D721Med (cell line): ENCODE measurements around the gene PCNP.
A peak's percentile ranks its signal among the peaks of the same experiment; 100 is the strongest.

Experiments used
- DNase-seq: peaks from one replicate; pipeline ENCODE4 v3.0.0; 2011; ENCODE audit warnings: low spot score; ENCODE audit not compliant: insufficient read length
- FAIRE-seq: peaks from 2 replicates; lab custom pipeline; 2011; peaks lifted over from hg19 to GRCh38; lab: Jason Lieb, UNC
- TF ChIP-seq, protein P1 (sequence below): IDR thresholded peaks from 2 replicates; pipeline ENCODE4 v1.5.1; 2012; ENCODE audit warnings: mild to moderate bottlenecking, control low read depth; ENCODE audit not compliant: insufficient read depth; ENCODE audit errors: missing control alignments

PCNP gene

DNA sequence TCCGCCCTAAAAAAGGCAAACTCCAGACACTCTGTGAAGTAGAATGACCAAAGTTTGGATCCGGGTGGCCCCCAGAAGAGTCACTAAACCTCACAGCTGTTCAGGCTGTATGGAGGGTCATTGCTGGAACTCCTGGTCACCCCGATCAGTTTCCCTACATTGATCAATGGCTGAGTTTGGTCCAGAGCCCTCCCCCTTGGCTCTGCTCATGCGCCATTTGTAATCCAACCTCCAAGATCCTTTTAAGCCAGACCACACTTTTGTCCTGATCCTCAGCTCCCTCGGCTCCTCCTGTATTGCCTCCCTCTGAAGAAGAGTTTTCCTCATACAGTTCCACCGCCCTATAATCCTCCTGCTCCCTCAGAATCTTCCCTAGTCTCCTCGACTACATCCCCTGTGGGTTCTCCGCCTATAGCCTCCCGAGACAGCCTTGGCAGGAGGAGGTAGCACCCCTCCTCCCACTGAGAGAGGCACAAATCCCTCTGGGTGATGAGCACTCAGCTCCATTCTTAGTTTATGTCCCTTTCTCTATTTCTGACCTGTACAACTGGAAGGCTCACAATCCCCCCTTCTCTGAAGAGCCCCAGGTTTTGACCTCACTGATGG lies 60.7 kb downstream of the PCNP start:
- DNase-seq (no peak), FAIRE-seq (no peak)
- TF ChIP-seq, protein P1, sequence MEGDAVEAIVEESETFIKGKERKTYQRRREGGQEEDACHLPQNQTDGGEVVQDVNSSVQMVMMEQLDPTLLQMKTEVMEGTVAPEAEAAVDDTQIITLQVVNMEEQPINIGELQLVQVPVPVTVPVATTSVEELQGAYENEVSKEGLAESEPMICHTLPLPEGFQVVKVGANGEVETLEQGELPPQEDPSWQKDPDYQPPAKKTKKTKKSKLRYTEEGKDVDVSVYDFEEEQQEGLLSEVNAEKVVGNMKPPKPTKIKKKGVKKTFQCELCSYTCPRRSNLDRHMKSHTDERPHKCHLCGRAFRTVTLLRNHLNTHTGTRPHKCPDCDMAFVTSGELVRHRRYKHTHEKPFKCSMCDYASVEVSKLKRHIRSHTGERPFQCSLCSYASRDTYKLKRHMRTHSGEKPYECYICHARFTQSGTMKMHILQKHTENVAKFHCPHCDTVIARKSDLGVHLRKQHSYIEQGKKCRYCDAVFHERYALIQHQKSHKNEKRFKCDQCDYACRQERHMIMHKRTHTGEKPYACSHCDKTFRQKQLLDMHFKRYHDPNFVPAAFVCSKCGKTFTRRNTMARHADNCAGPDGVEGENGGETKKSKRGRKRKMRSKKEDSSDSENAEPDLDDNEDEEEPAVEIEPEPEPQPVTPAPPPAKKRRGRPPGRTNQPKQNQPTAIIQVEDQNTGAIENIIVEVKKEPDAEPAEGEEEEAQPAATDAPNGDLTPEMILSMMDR: no peak

DNA sequence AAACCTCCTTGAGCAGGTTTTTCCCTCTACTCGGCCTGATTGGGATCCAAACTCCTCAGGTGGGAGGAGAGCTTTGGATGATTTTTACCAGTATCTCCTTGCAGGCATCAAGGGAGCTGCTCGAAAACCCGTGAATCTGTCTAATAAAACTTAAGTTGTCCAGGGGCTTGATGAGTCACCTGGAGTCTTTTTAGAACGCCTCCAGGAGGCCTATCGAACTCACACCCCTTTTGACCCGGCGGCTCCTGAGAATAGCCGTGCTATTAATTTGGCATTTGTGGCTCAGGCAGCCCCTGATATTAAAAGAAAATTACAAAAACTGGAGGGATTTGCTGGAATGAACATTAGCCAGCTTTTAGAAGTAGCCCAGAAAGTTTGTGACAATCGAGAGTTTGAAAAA lies 61.4 kb downstream of the PCNP start:
- DNase-seq (no peak), FAIRE-seq (no peak)
- TF ChIP-seq, protein P1: no peak

DNA sequence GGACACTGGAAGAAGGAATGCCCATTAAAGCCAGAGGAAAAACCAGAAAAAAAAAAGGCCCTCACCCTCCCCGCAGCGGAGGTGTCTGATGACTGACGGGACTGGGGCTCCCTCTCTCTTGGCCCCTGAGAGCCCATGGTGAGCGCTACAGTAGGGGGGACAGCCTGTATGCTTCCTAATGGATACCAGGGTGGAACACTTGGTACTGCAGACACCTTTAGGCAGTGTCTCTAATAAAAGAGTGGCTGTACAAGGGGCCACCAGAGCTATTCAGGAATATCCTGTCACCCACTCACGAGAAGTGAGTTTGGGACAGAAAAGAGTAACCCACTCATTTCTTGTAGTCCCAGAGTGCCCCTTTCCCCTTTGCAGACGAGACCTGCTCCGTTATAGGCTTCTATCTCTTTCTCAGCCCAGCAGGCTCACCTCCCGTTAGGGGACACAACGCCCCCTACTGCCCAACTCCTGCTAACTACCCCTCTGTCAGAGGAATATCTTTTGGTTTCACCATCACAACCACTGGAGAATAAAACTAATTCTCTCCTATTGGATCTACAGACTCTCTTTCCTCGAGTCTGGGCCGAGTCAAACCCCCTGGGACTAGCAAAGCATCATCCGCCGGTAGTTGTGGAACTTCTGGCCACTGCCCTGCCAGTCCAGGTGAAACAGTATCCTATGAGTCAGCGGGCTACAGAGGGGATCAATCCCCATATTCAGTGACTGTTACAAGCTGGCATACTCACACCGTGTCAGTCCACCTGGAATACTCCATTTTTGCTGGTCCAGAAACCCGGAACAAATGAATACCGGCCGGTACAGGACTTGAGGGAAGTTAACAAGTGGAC lies 62.2 kb downstream of the PCNP start:
- TF ChIP-seq, protein P1: peak; percentile 69
- DNase-seq (peak; percentile 23), FAIRE-seq (no peak)

DNA sequence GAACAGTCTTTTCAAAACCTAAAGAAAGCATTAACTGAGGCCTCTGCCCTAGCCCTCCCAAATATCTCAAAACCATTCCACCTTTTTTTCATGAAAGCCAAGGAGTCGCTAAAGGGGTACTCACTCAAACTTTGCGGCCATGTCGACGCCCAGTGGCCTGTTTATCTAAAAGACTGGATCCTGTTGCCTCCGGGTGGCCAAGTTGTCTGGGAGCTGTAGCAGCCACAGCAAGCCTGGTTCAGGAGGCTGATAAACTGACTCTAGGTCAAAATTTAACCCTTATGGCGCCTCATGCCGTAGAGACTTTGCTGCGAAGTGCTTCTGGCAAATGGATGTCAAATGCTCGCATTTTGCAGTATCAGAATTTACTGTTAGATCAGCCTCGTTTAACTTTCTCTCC lies 63.5 kb downstream of the PCNP start:
- TF ChIP-seq, protein P1: no peak
- DNase-seq (no peak), FAIRE-seq (no peak)

DNA sequence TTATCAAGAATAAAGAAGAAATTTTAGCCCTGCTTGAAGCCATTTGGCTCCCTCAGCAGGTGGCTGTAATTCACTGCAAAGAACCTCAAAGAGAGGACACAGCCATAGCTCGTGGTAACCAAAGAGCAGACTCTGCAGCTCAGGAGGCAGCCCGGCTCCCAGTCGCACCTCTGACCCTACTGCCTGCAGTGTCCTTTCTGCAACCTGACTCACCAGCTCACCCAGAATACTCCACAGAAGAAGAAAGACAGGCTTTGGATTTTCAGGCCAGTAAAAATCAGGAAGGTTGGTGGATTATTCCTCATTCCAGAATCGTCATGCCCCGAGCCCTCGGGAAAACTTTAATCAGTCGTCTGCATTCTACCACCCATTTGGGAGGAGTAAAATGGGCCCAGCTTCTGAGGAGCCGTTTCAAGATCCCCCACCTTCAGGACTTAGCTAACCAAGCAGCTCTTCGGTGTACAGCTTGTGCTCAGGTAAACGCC lies 64.3 kb downstream of the PCNP start:
- DNase-seq: no peak
- TF ChIP-seq, protein P1: peak; percentile 14
- no peak for FAIRE-seq

DNA sequence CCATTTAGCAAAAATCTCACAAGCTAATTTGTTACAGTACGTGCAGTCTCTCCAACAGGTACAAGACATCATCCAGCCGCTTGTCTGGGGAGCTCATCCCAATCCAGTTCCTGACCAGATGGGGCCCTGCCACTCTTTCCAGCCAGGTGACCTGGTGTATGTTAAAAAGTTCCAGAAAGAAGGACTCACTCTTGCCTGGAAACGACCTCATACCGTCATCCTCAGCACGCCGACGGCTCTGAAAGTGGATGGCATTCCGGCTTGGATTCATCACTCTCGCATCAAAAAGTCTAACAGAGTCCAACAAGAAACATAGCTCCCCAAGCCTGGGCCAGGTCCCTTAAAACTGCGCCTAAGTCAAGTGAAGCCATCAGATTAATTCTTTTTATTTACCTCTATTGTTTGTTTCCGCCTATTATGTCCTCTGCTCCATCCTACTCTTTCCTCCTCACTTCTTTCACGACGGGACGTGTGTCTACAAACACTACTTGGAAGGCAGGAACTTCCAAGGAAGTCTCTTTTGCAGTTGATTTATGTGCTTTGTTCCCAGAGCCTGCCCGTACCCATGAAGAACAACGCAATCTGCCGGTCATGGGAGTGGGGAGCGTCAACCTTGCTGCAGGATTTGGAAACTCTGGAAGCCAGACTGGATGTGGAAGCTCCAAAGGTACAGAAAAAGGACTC lies 65.4 kb downstream of the PCNP start:
- no peak for DNase-seq
- TF ChIP-seq, protein P1: no peak
- FAIRE-seq: no peak
